H1 (cell line): Measurements from ENCODE around the gene GPATCH2. TPM values are rescaled to one million over a fixed set of nuclear protein-coding genes. Genes with fewer than 3 reads are reported as not detected.

Experiments
- CTCF ChIA-PET: fragments of 300-600 bp; sonication (Branson Sonifier 250); formaldehyde crosslinking; loops from one replicate; lab custom pipeline; 2021; ENCODE audit not compliant: partially characterized antibody; lab: Charles Lee
- POLR2A ChIA-PET: fragments of 300-600 bp; sonication (Branson Sonifier 250); formaldehyde crosslinking; loops from one replicate; lab custom pipeline; 2021; ENCODE audit warnings: inconsistent platforms; ENCODE audit not compliant: partially characterized antibody; lab: Charles Lee
- DNase-seq, 2 experiments: peaks; one replicate each; pipeline versions ENCODE4 v3.0.0 to v3.0.0-alpha.2; 2010 to 2022; ENCODE audit warnings: low spot score in 2 of 2, low read depth in 1 of 2, mixed read lengths in 1 of 2
- FAIRE-seq: peaks from 2 replicates; lab custom pipeline; 2011; peaks lifted over from hg19 to GRCh38; lab: Jason Lieb, UNC
- H2AFZ ChIP-seq: 2 replicates; pipeline ENCODE4 v1.8.1; 2012; ENCODE audit warnings: low read length, inconsistent platforms
- H2AK5ac ChIP-seq: 2 replicates; pipeline ENCODE4 v1.6.1; 2013; ENCODE audit warnings: low read depth, low read length
- H2BK120ac ChIP-seq: replicated peaks from 2 replicates; pipeline ENCODE3; 2013; ENCODE audit warnings: low read depth, low read length, inconsistent platforms
- H2BK12ac ChIP-seq: 2 replicates; pipeline ENCODE4 v1.6.1; 2013; ENCODE audit warnings: low read depth, low read length
- H2BK15ac ChIP-seq: 2 replicates; pipeline ENCODE4 v1.6.1; 2013; ENCODE audit warnings: low read length
- H2BK20ac ChIP-seq: 2 replicates; pipeline ENCODE4 v1.6.1; 2013; ENCODE audit warnings: low read length
- H2BK5ac ChIP-seq: 2 replicates; pipeline ENCODE4 v1.6.1; 2013; ENCODE audit warnings: low read depth, low read length
- H3K14ac ChIP-seq: 2 replicates; pipeline ENCODE4 v1.6.1; 2013; ENCODE audit warnings: inconsistent platforms; ENCODE audit not compliant: insufficient read length
- H3K18ac ChIP-seq: 2 replicates; pipeline ENCODE4 v1.6.1; 2013; ENCODE audit warnings: low read length; ENCODE audit errors: extremely low read depth
- H3K23ac ChIP-seq: 2 replicates; pipeline ENCODE4 v1.6.1; 2013; ENCODE audit warnings: inconsistent platforms; ENCODE audit not compliant: insufficient read length
- H3K23me2 ChIP-seq: 2 replicates; pipeline ENCODE4 v1.6.1; 2013; ENCODE audit warnings: low read depth, low read length
- H3K27ac ChIP-seq: 2 replicates; pipeline ENCODE4 v1.6.1; 2011; ENCODE audit warnings: low read depth, low read length, inconsistent platforms
- H3K27me3 ChIP-seq, 4 experiments: replicated peaks in 1 of 4; 1 replicate in 1 of 4; 2 replicates in 3 of 4; pipeline versions ENCODE4 v1.6.1 to v1.8.1; 2011 to 2013; ENCODE audit warnings: low read length in 3 of 4, mild to moderate bottlenecking in 3 of 4, inconsistent platforms in 2 of 4, mixed read lengths in 2 of 4, moderate library complexity in 1 of 4; ENCODE audit not compliant: control insufficient read depth in 3 of 4, insufficient read depth in 3 of 4; ENCODE audit errors: extremely low read depth in 1 of 4
- H3K36me3 ChIP-seq, 4 experiments: 2 replicates each; pipeline versions ENCODE4 v1.6.1 to v1.8.1; 2011 to 2013; ENCODE audit warnings: mild to moderate bottlenecking in 4 of 4, low read length in 3 of 4, moderate library complexity in 2 of 4, control low read depth in 1 of 4, inconsistent platforms in 1 of 4; ENCODE audit not compliant: insufficient read depth in 4 of 4, control insufficient read depth in 2 of 4
- H3K4ac ChIP-seq: replicated peaks from 2 replicates; pipeline ENCODE3; 2013; ENCODE audit warnings: low read length, low read depth, mixed read lengths, inconsistent platforms; ENCODE audit not compliant: insufficient read length
- H3K4me1 ChIP-seq, 4 experiments: replicated peaks in 1 of 4; 1 replicate in 1 of 4; 2 replicates in 3 of 4; pipeline versions ENCODE4 v1.6.1 to v1.8.1; 2011 to 2013; ENCODE audit warnings: low read length in 3 of 4, inconsistent platforms in 2 of 4, mixed read lengths in 1 of 4; ENCODE audit not compliant: insufficient read depth in 4 of 4, control insufficient read depth in 3 of 4
- H3K4me2 ChIP-seq, 2 experiments: 2 replicates each; pipeline versions ENCODE4 v1.6.1 to v1.8.1; 2011 to 2013; ENCODE audit warnings: low read depth in 2 of 2, low read length in 2 of 2, control low read depth in 1 of 2, inconsistent platforms in 1 of 2, mild to moderate bottlenecking in 1 of 2; ENCODE audit not compliant: insufficient read depth in 1 of 2
- H3K4me3 ChIP-seq, 4 experiments: fragments of 200-600, 300-600 bp in 1 of 4; sonication (generic), shearing (Covaris generic), sonication (Bioruptor Twin) in 1 of 4; 2 replicates each; pipeline versions ENCODE4 v1.5.1 to v1.8.1; 2011 to 2016; ENCODE audit warnings: low read length in 4 of 4, low read depth in 3 of 4, control low read depth in 2 of 4, inconsistent platforms in 2 of 4, mild to moderate bottlenecking in 2 of 4, mixed read lengths in 1 of 4, moderate library complexity in 1 of 4; ENCODE audit not compliant: insufficient read depth in 2 of 4; ENCODE audit errors: extremely low read depth in 1 of 4
- H3K56ac ChIP-seq: replicated peaks from 2 replicates; pipeline ENCODE3; 2013; ENCODE audit warnings: low read depth, mild to moderate bottlenecking, mixed read lengths, low read length, inconsistent platforms; ENCODE audit not compliant: insufficient read length
- H3K79me1 ChIP-seq: 2 replicates; pipeline ENCODE4 v1.6.1; 2013; ENCODE audit warnings: low read depth, low read length, control low read depth
- H3K79me2 ChIP-seq, 2 experiments: 2 replicates each; pipeline versions ENCODE4 v1.6.1 to v1.8.1; 2012 to 2013; ENCODE audit warnings: low read length in 2 of 2, mild to moderate bottlenecking in 2 of 2, inconsistent platforms in 1 of 2; ENCODE audit not compliant: insufficient read depth in 2 of 2, control insufficient read depth in 1 of 2
- H3K9ac ChIP-seq, 4 experiments: replicated peaks in 1 of 4; 1 replicate in 1 of 4; 2 replicates in 3 of 4; pipeline versions ENCODE4 v1.6.1 to v1.8.1; 2011 to 2013; ENCODE audit warnings: low read depth in 3 of 4, low read length in 3 of 4, control low read depth in 2 of 4, mild to moderate bottlenecking in 2 of 4, moderate library complexity in 2 of 4, inconsistent platforms in 1 of 4; ENCODE audit errors: extremely low read depth in 1 of 4
- H3K9me3 ChIP-seq, 2 experiments: 2 replicates each; pipeline versions ENCODE4 v1.6.1 to v1.8.1; 2012 to 2013; ENCODE audit warnings: mild to moderate bottlenecking in 2 of 2, moderate library complexity in 2 of 2, control low read depth in 1 of 2, inconsistent platforms in 1 of 2, low read depth in 1 of 2, low read length in 1 of 2, mixed read lengths in 1 of 2; ENCODE audit not compliant: insufficient read depth in 2 of 2
- H4K20me1 ChIP-seq, 2 experiments: replicated peaks in 1 of 2; 2 replicates each; pipeline versions ENCODE3 to v1.8.1; 2011 to 2013; ENCODE audit warnings: inconsistent platforms in 2 of 2, low read length in 2 of 2, mild to moderate bottlenecking in 1 of 2; ENCODE audit not compliant: insufficient read depth in 2 of 2, control insufficient read depth in 1 of 2
- H4K5ac ChIP-seq: 2 replicates; pipeline ENCODE4 v1.6.1; 2013; ENCODE audit warnings: low read length, low read depth, mixed read lengths, inconsistent platforms; ENCODE audit not compliant: insufficient read length
- H4K8ac ChIP-seq: 2 replicates; pipeline ENCODE4 v1.8.0; 2013; ENCODE audit warnings: mild to moderate bottlenecking, moderate library complexity, low read length, inconsistent platforms; ENCODE audit not compliant: insufficient read depth; ENCODE audit errors: extremely low read depth
- H4K91ac ChIP-seq: replicated peaks from 2 replicates; pipeline ENCODE3; 2013; ENCODE audit warnings: low read length, mixed read lengths, inconsistent platforms; ENCODE audit not compliant: insufficient read length
- ATF3 ChIP-seq: IDR thresholded peaks from 2 replicates; pipeline ENCODE4 v1.6.1; 2011; ENCODE audit warnings: low read depth, mild to moderate bottlenecking, low read length; ENCODE audit not compliant: insufficient read depth
- BACH1 ChIP-seq: IDR thresholded peaks from 2 replicates; pipeline ENCODE4 v1.6.1; 2012; ENCODE audit warnings: low read length, improper control_type of control experiment
- BRCA1 ChIP-seq: IDR thresholded peaks from 2 replicates; pipeline ENCODE4 v1.6.1; 2012; ENCODE audit warnings: low read depth, low read length, improper control_type of control experiment
- CTBP2 ChIP-seq: IDR thresholded peaks from 2 replicates; pipeline ENCODE4 v1.7.0; 2011; ENCODE audit warnings: borderline replicate concordance, mild to moderate bottlenecking, moderate library complexity, mixed read lengths, low read length; ENCODE audit not compliant: insufficient read depth, insufficient read length
- GTF2F1 ChIP-seq: IDR thresholded peaks from 2 replicates; pipeline ENCODE4 v1.6.1; 2012; ENCODE audit warnings: low read depth, low read length, improper control_type of control experiment, borderline replicate concordance
- JUN ChIP-seq: IDR thresholded peaks from 2 replicates; pipeline ENCODE4 v1.6.1; 2011; ENCODE audit warnings: low read depth, mild to moderate bottlenecking, improper control_type of control experiment, low read length
- JUND ChIP-seq: IDR thresholded peaks from 2 replicates; pipeline ENCODE4 v1.6.1; 2011; ENCODE audit warnings: mild to moderate bottlenecking, improper control_type of control experiment, low read length
- KDM4A ChIP-seq: IDR thresholded peaks from one replicate; pipeline ENCODE4 v1.7.1; 2012; ENCODE audit warnings: low read depth, mild to moderate bottlenecking, moderate library complexity, low read length, inconsistent platforms; ENCODE audit not compliant: severe bottlenecking
- NRF1 ChIP-seq: IDR thresholded peaks from 2 replicates; pipeline ENCODE4 v1.6.1; 2011; ENCODE audit warnings: mild to moderate bottlenecking, low read depth, low read length, improper control_type of control experiment
- RAD21 ChIP-seq, 2 experiments: IDR thresholded peaks in 1 of 2; conservative IDR thresholded peaks in 1 of 2; 2 replicates each; pipeline ENCODE4 v1.6.1; 2011; ENCODE audit warnings: low read depth in 2 of 2, low read length in 2 of 2, improper control_type of control experiment in 1 of 2, inconsistent platforms in 1 of 2, mild to moderate bottlenecking in 1 of 2, moderate library complexity in 1 of 2
- SIN3A ChIP-seq, 2 experiments: IDR thresholded peaks in 1 of 2; conservative IDR thresholded peaks in 1 of 2; 2 replicates each; pipeline ENCODE4 v1.6.1; 2011 to 2012; ENCODE audit warnings: low read length in 2 of 2, improper control_type of control experiment in 1 of 2, low read depth in 1 of 2, mild to moderate bottlenecking in 1 of 2
- SIRT6 ChIP-seq: IDR thresholded peaks from one replicate; pipeline ENCODE4 v1.7.1; 2012; ENCODE audit warnings: low read length, inconsistent platforms
- SP2 ChIP-seq: IDR thresholded peaks from 2 replicates; pipeline ENCODE4 v1.6.1; 2012; ENCODE audit warnings: mild to moderate bottlenecking, low read length, inconsistent platforms
- TAF1 ChIP-seq: IDR thresholded peaks from 2 replicates; pipeline ENCODE4 v1.6.1; 2011; ENCODE audit warnings: mild to moderate bottlenecking, low read depth, low read length
- WGBS, 2 experiments: shearing (Covaris generic) in 1 of 2; methylation state at CpG; one replicate each; pipeline versions ENCODE4 v1.1.6 to v1.1.7; 2013 to 2015; ENCODE audit warnings: low lambda C conversion rate in 2 of 2, mixed read lengths in 2 of 2, inconsistent platforms in 1 of 2, low coverage in 1 of 2, missing lambda C conversion rate in 1 of 2; ENCODE audit not compliant: insufficient replicate concordance in 2 of 2, insufficient coverage in 1 of 2, insufficient read length in 1 of 2; ENCODE audit errors: extremely low coverage in 1 of 2, missing lambda C conversion rate in 1 of 2; 5-methylcytosine and 5-hydroxymethylcytosine counted together
- polyA plus RNA-seq, 7 experiments: library from polyadenylated mRNA; depleted of rRNA in 3 of 7; stranded (reverse) in 5 of 7; unstranded in 2 of 7; fragments of >200 nt in 5 of 7; fragments of 200-250 nt in 2 of 7; gene quantifications; 1 replicate in 5 of 7; 2 replicates in 1 of 7; 4 replicates in 1 of 7; pipeline versions ENCODE4 v1.2.1 to v1.2.3, GENCODE V29; 2011 to 2013; ENCODE audit warnings: missing spikeins in 2 of 7, mixed read lengths in 2 of 7
- total RNA-seq: library from RNA; stranded (reverse); fragmentation: NEBNext Ultra II Directional; extraction: Animal tissue kit (Norgen Biotek cat#: 25700); gene quantifications from 2 replicates; pipeline ENCODE4 v1.2.1, GENCODE V29; 2021

Gene GPATCH2
- total and polyA plus RNA-seq, 2 of the 8 experiments (the other 6 are each of a cell fraction or from before 2014, with no cell fraction given): 3.9 to 13.1 TPM

- no peak overlapping the region for H3K14ac ChIP-seq
- peaks cover 0 to 5% (median 2%) of the 10 kb centered on the region in 4 experiments; a peak in 2 of 7 replicates for H3K4me1 ChIP-seq
- H3K23me2 ChIP-seq: no peaks in the 10 kb centered on the region
- no peak overlapping the region for H4K91ac ChIP-seq
- POLR2A ChIA-PET: no interaction called here
- H3K9me3 ChIP-seq: no peaks in the 10 kb centered on the region
- no peak overlapping the region for H4K8ac ChIP-seq
- CTCF ChIA-PET: interaction anchor here (1.7 kb wide), 1 partner anchor 9 kb away, joined by 3 read pairs; no protein-coding TSS in a partner anchor
- no peak overlapping the region for H2BK5ac ChIP-seq
- H2AK5ac ChIP-seq: no peak overlapping the region
- H3K23ac ChIP-seq: no peak overlapping the region
- H3K36me3 ChIP-seq: no peaks in the 10 kb centered on the region
- DNase-seq (no peak), FAIRE-seq (no peak)
- H3K9ac ChIP-seq: no peak overlapping the region
- no peaks in the 10 kb centered on the region for H3K79me1 ChIP-seq
- no peak overlapping the region for H2AFZ ChIP-seq
- H3K27me3 ChIP-seq: no peaks in the 10 kb centered on the region
- H4K20me1 ChIP-seq: no peaks in the 10 kb centered on the region
- H3K4ac ChIP-seq: no peak overlapping the region
- no peak overlapping the region for H2BK15ac ChIP-seq
- no peak overlapping the region for H3K56ac ChIP-seq
- 82% methylated on average over 1 of the region's 1 CpG; no CpG with 5 or more reads in 1 of the 2 experiments for WGBS, 2 experiments
- no peak overlapping the region for H3K4me3 ChIP-seq
- H3K79me2 ChIP-seq: no peaks in the 10 kb centered on the region
- no peak overlapping the region for H2BK120ac ChIP-seq
- no peak overlapping the region for H2BK20ac ChIP-seq
- no peak overlapping the region for H3K27ac ChIP-seq
- H2BK12ac ChIP-seq: no peak overlapping the region
- no peak overlapping the region for H3K4me2 ChIP-seq
- no peak overlapping the region for H4K5ac ChIP-seq
- H3K18ac ChIP-seq: no peak overlapping the region
- TF ChIP-seq NRF1: no peak
- TF ChIP-seq CTBP2: no peak
- no peak for TF ChIP-seq JUND
- TF ChIP-seq SIN3A (conservative IDR thresholded peaks at IDR 0.05 in 1 of 2, IDR thresholded peaks at IDR 0.05 in 1 of 2; ENCODE audit: low read depth in 1 of 2, low read length in 2 of 2): no peak
- TF ChIP-seq ATF3: no peak
- TF ChIP-seq RAD21 (IDR thresholded peaks at IDR 0.05 in 1 of 2, conservative IDR thresholded peaks at IDR 0.05 in 1 of 2; ENCODE audit: low read depth in 2 of 2, low read length in 2 of 2): no peak
- TF ChIP-seq GTF2F1: no peak
- no peak for TF ChIP-seq KDM4A
- no peak for TF ChIP-seq TAF1
- TF ChIP-seq BRCA1: no peak
- TF ChIP-seq JUN: no peak
- TF ChIP-seq BACH1: no peak
- TF ChIP-seq SP2: no peak
- no peak for TF ChIP-seq SIRT6
Measured at GRCh38 chr1:217554849-217555248, 76.0 kb downstream of the GPATCH2 start.
